H1 (cell line): ENCODE data around the gene SERPINB1. TPM values are rescaled to one million over a fixed set of nuclear protein-coding genes. Genes with fewer than 3 reads are reported as not detected.

Experiments
- ATF2 ChIP-seq: IDR thresholded peaks from 2 replicates; pipeline ENCODE4 v1.6.1; 2012; ENCODE audit warnings: low read length, inconsistent platforms
- HDAC2 ChIP-seq, 2 experiments: fragments of 300-600 bp in 1 of 2; sonication (generic) in 1 of 2; IDR thresholded peaks; 2 replicates each; pipeline ENCODE4 v1.6.1; 2011 to 2012; ENCODE audit warnings: low read depth in 2 of 2, low read length in 2 of 2, mild to moderate bottlenecking in 2 of 2, moderate library complexity in 2 of 2, borderline replicate concordance in 1 of 2, inconsistent platforms in 1 of 2
- POU5F1 ChIP-seq: IDR thresholded peaks from 2 replicates; pipeline ENCODE4 v1.6.1; 2011; ENCODE audit warnings: low read depth, mild to moderate bottlenecking, low read length, moderate library complexity
- RXRA ChIP-seq: IDR thresholded peaks from 2 replicates; pipeline ENCODE4 v1.6.1; 2011; ENCODE audit warnings: low read depth, mild to moderate bottlenecking, low read length, moderate library complexity; ENCODE audit not compliant: insufficient read depth
- TAF7 ChIP-seq: optimal IDR thresholded peaks from 2 replicates; pipeline ENCODE3; 2011; ENCODE audit warnings: low read depth, mild to moderate bottlenecking, inconsistent platforms, low read length, moderate library complexity, borderline replicate concordance
- TBP ChIP-seq: IDR thresholded peaks from 2 replicates; pipeline ENCODE4 v1.6.1; 2011; ENCODE audit warnings: low read depth, low read length, improper control_type of control experiment
- polyA plus RNA-seq, 7 experiments: library from polyadenylated mRNA; depleted of rRNA in 3 of 7; stranded (reverse) in 5 of 7; unstranded in 2 of 7; fragments of >200 nt in 5 of 7; fragments of 200-250 nt in 2 of 7; gene quantifications; 1 replicate in 5 of 7; 2 replicates in 1 of 7; 4 replicates in 1 of 7; pipeline versions ENCODE4 v1.2.1 to v1.2.3, GENCODE V29; 2011 to 2013; ENCODE audit warnings: missing spikeins in 2 of 7, mixed read lengths in 2 of 7
- total RNA-seq: library from RNA; stranded (reverse); fragmentation: NEBNext Ultra II Directional; extraction: Animal tissue kit (Norgen Biotek cat#: 25700); gene quantifications from 2 replicates; pipeline ENCODE4 v1.2.1, GENCODE V29; 2021

Gene SERPINB1
- total and polyA plus RNA-seq, 2 of the 8 experiments (the other 6 are each of a cell fraction or from before 2014, with no cell fraction given): 8.1 to 17.3 TPM

- no peak for TF ChIP-seq TAF7
- no peak for TF ChIP-seq POU5F1
- no peak for TF ChIP-seq RXRA
- TF ChIP-seq ATF2: no peak
- no peak for TF ChIP-seq HDAC2 (IDR thresholded peaks at IDR 0.05; ENCODE audit: borderline replicate concordance in 1 of 2, low read depth in 2 of 2, low read length in 2 of 2)
- TF ChIP-seq TBP: no peak
These were observed 49.1 kb downstream of the SERPINB1 start (continued) for GRCh38 chr6:2792330-2793110.
